ENCODE results near the gene ADRB1. TPM values are rescaled to one million over a fixed set of nuclear protein-coding genes. Genes with fewer than 3 reads are reported as not detected.

ADRB1 gene
- total and polyA plus RNA-seq, 2 of the 13 experiments (the other 11 are each of a cell fraction or from before 2014, with no cell fraction given) = 0.07 TPM; not detected in 1

DNA sequence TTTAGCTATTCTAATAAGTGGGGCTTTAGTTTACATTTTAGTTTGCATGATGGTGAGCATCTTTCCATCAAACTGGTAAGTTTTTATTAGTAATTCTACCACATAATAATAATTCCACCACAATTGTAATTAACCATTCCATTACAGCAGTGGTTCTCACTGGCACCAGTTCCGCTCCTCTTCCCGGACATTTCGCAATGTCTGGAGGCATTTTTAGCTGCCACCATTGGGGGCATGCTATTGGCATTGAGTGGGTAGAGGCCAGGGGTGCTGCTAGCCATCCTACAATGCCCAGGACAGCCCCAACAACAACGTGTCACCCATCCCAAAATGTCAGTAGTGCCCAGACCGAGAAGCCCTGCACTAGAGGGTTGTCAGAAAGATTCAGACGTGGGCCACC lies 31.4 kb downstream of the ADRB1 start:
- BruUV-seq (replicated peaks) = no TSS peak
- Histone ChIP-seq H3K4me1 (ENCODE audit: insufficient read depth, low read length) (no peaks in the 10 kb centered on the region), H3K9me3 (ENCODE audit: low read length) (no peaks in the 10 kb centered on the region), H3K4me2 (ENCODE audit: low read depth, low read length) (no peak overlapping the region), H3K4me3 (replicated peaks in 1 of 3; ENCODE audit: insufficient read depth in 1 of 3, low read depth in 2 of 3, low read length in 3 of 3) (no peak overlapping the region), H3K27ac (ENCODE audit: extremely low read length, insufficient read depth, low read length) (no peak overlapping the region), H3K36me3 (replicated peaks in 1 of 2; ENCODE audit: control insufficient read depth in 1 of 2, insufficient read depth in 2 of 2, low read length in 2 of 2) (no peaks in the 10 kb centered on the region), H3K79me2 (ENCODE audit: insufficient read depth, low read length) (no peaks in the 10 kb centered on the region), H4K20me1 (ENCODE audit: insufficient read depth, low read length) (no peaks in the 10 kb centered on the region), H3K27me3 (ENCODE audit: control insufficient read depth in 1 of 2, insufficient read depth in 2 of 2, low read length in 2 of 2) (peaks cover 0 to 11% of the 10 kb centered on the region in 2 experiments; a peak in 2 of 5 replicates), H2AFZ (ENCODE audit: low read length) (no peak overlapping the region), H3K9ac (ENCODE audit: insufficient read depth, low read depth, low read length) (no peak overlapping the region)
- no peak for FAIRE-seq
- POLR2A ChIA-PET = no interaction called here
- no peak for TF ChIP-seq BRF2 (CRISPR knock-in tag; IDR thresholded peaks at IDR 0.05)
- peak; percentile 71 for TF ChIP-seq CEBPB (IDR thresholded peaks at IDR 0.05; ENCODE audit: borderline replicate concordance, low read depth, low read length)
- CTCF ChIA-PET (ENCODE audit: low intra/inter-chr PET ratio, low total read pairs) = no interaction called here
- WGBS (ENCODE audit: low lambda C conversion rate) = 62% methylated on average over 6 of the region's 6 CpGs
- ATAC-seq = no peak
- DNase-seq (ENCODE audit: low spot score) = no peak
- intact Hi-C loops (cut with micrococcal nuclease; ENCODE audit: unreplicated experiment) (no loop called here), in situ Hi-C loops (cut with HindIII; ENCODE audit: extremely low pct_ligation_motif_present, low pct_unique_long_range_greater_than_20kb) (no loop called here)

DNA sequence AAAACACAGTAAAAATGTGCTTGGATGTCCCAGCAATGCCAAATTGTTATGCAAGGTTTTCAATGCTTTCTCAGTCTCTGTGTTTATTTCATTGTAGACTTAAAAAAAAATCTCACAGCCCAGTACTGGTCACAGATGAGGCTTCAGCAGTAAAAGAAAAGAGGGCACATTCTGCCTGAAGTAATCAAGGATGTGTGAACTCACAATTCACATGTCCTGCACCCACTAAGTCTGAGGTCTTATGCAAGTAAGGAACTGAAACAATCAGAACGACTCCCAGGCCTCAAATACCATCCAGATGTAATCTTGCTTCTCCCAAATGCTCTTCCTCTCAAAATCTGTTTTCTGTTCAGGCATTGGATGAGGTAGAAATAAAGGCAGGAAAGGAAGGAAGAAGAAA lies 33.7 kb downstream of the ADRB1 start:
- CTCF ChIA-PET (ENCODE audit: low intra/inter-chr PET ratio, low total read pairs) = no interaction called here
- no peak for TF ChIP-seq POLR2G (IDR thresholded peaks at IDR 0.05; ENCODE audit: low read depth, low read length)
- no peak for TF ChIP-seq SKI (IDR thresholded peaks at IDR 0.05; ENCODE audit: partially characterized antibody)
- TF ChIP-seq ZNF18 (CRISPR knock-in tag; IDR thresholded peaks at IDR 0.05; ENCODE audit: insufficient replicate concordance) = no peak
- no peak for TF ChIP-seq RCOR2 (CRISPR knock-in tag; IDR thresholded peaks at IDR 0.05)
- no peak for TF ChIP-seq RBAK (CRISPR knock-in tag; IDR thresholded peaks at IDR 0.05)
- TF ChIP-seq ZNF644 (CRISPR knock-in tag; IDR thresholded peaks at IDR 0.05; ENCODE audit: low read depth) = no peak
- TF ChIP-seq, protein P1, sequence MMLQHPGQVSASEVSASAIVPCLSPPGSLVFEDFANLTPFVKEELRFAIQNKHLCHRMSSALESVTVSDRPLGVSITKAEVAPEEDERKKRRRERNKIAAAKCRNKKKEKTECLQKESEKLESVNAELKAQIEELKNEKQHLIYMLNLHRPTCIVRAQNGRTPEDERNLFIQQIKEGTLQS (CRISPR knock-in tag; IDR thresholded peaks at IDR 0.05) = no peak
- TF ChIP-seq TFAP4 (IDR thresholded peaks at IDR 0.05; ENCODE audit: borderline replicate concordance, low read depth) = no peak
- no peak for TF ChIP-seq PBX3 (CRISPR knock-in tag; IDR thresholded peaks at IDR 0.05; ENCODE audit: borderline replicate concordance)
- no peak for TF ChIP-seq MLLT10 (CRISPR knock-in tag; IDR thresholded peaks at IDR 0.05)
- TF ChIP-seq ZSCAN25 (CRISPR knock-in tag; IDR thresholded peaks at IDR 0.05) = no peak
- no peak for TF ChIP-seq NFE2L2 (IDR thresholded peaks at IDR 0.05; ENCODE audit: low read length)

More for the DNA sequence above, 33.7 kb downstream of the ADRB1 start:
- DNase-seq (ENCODE audit: low spot score) (no peak), ATAC-seq (no peak), FAIRE-seq (no peak)
- Histone ChIP-seq H3K79me2 (ENCODE audit: insufficient read depth, low read length) (no peaks in the 10 kb centered on the region), H3K4me3 (replicated peaks in 1 of 3; ENCODE audit: insufficient read depth in 1 of 3, low read depth in 2 of 3, low read length in 3 of 3) (no peak overlapping the region), H3K27ac (ENCODE audit: extremely low read length, insufficient read depth, low read length) (no peak overlapping the region), H3K4me1 (ENCODE audit: insufficient read depth, low read length) (peaks cover 3% of the 10 kb centered on the region; the same call in 1 of the 2 replicates), H3K36me3 (replicated peaks in 1 of 2; ENCODE audit: control insufficient read depth in 1 of 2, insufficient read depth in 2 of 2, low read length in 2 of 2) (no peaks in the 10 kb centered on the region), H4K20me1 (ENCODE audit: insufficient read depth, low read length) (no peaks in the 10 kb centered on the region), H3K27me3 (ENCODE audit: control insufficient read depth in 1 of 2, insufficient read depth in 2 of 2, low read length in 2 of 2) (peaks cover 0 to 5% of the 10 kb centered on the region in 2 experiments; a peak in 2 of 5 replicates), H3K4me2 (ENCODE audit: low read depth, low read length) (no peak overlapping the region), H2AFZ (ENCODE audit: low read length) (no peak overlapping the region), H3K9me3 (ENCODE audit: low read length) (no peaks in the 10 kb centered on the region), H3K9ac (ENCODE audit: insufficient read depth, low read depth, low read length) (no peak overlapping the region)
- WGBS (ENCODE audit: low lambda C conversion rate) = 0% methylated on average over 1 of the region's 1 CpG
- intact Hi-C loops (cut with micrococcal nuclease; ENCODE audit: unreplicated experiment) (no loop called here), in situ Hi-C loops (cut with HindIII; ENCODE audit: extremely low pct_ligation_motif_present, low pct_unique_long_range_greater_than_20kb) (no loop called here)
- BruUV-seq (replicated peaks) = no TSS peak
- POLR2A ChIA-PET = no interaction called here

Measured in HepG2 (cell line).